SW480 (cell line): ENCODE measurements around the gene PCBP3.
"Not testable (repeated sequence)": the region's sequence is repeated elsewhere in the genome, so short reads cannot be mapped to it uniquely, and the experiment has no call there.

Experiments
- DNase-seq: peaks from one replicate; pipeline ENCODE4 v3.0.0-alpha.2; 2016; ENCODE audit warnings: low spot score

Gene PCBP3

DNA sequence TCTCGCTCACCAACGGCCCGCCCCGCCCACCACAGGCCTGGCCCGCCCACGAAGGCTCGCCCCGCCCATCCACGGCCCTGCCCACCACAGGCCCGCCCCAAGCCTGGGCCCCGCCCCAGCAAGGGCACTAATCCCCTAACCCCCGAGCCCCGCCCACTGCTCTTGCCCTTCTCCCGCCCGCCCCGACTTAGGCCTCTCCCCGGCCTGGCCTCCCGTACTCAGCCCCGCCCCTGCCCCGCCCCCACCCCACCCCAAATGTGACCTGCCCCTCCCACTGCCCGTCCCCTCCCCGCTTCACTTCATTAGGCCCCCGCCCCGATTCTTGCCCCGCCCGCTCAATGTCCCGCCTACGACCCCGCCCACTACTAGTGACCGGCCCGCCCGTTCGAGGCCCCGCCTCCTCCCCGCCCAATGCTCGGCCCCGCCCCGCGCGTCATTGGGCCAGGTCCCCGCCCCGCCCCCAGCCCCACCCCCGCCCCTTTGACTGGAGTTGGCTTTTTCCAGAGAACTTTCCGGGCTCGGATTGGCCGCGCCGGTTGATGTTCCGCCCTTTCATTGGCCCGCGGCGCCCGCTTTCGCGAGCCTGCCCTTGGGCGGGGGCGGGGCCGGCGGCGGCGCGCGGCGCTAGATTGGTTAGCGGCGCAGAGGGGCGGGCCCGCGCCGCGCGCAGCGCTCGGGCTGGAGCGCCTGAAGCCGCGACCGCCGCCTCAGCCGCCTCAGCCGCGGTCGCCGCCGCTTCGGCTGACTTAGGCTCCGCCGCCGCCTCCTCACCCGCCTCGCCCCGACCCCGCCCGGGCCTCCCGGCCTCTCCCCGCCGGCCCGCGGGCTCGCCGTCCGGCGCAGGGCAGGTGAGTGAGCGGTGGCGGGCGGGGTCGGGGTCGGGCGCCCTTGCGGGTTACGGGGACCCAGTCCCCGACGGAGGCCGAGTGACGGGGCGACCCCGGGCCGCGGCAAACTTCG lies at the start of gene PCBP3:
Gene PCBP3, plus strand, starts transcription at position 705 of the 960 bp plus-strand sequence. CDS start 206,361 bp downstream, outside the sequence.
- peak; percentile 97 for DNase-seq

DNA sequence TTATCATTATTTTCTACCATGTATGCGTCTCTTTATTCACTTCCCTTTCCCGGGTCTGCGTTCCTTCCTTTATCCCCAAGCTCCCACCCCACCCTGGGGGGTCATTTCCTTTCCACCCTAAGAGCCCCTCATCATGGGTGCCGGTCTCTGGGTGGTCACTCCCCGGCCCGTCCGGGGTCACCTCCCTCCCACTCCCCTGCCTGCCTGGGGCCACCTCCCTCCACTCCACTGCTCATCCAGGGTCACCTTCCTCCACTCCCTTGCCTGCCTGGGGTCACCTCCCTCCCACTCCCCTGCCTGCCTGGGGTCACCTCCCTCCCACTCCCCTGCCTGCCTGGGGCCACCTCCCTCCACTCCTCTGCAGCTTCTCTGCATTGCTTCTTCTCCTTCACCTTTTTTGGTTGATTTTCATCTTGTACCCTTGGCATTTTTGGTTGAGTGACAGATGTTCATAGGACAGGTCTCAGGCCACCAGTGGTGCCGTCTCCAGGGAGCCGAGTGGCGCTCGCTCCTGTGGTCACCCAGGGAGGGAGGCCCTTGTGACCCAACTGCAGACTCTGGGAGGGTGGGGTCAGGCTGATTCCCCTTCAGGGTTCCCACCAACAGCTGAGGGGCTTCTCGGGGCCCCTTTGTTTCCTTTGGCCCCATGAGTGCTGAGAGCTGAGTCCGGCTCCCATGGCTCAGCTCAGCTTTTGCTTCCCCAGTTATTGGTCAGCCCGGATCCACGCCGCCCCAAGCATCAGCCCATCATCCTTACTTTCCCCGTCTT lies 48.6 kb upstream of the PCBP3 start:
- DNase-seq, result no peak

- no peak for DNase-seq
These were observed 47.8 kb upstream of the PCBP3 start for GRCh38 chr21:45595574-45596295.

DNA sequence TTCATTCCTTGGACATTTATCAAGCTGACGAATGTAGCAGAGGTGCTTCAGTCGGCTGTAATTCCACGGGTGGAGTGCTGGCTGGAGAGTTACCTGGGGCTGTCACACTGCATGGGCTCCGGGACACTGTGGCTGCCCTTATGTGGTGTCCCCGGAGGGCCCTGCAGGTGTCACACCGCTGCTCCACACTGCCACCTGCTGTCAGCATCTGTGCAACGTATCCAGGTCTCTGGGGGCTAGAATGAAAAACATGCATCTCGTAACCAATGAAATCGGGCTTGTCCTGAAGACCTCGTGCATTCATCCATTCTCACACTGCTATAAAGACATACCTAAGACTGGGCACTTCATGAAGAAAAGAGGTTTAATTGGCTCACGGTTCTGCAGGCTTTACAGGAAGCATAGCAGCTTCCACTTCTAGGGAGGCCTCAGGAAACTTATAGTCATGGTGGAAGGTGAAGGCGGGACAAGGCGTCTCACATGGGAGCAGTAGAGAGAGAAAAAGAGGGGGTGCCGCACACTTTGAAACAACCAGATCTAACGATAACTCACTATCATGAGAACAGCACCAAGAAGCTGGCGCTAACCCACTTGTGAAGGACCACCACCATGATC lies 46.7 kb upstream of the PCBP3 start:
- DNase-seq, result peak; percentile 70

- no peak for DNase-seq
These were observed 45.4 kb upstream of the PCBP3 start for GRCh38 chr21:45598109-45598508.

DNA sequence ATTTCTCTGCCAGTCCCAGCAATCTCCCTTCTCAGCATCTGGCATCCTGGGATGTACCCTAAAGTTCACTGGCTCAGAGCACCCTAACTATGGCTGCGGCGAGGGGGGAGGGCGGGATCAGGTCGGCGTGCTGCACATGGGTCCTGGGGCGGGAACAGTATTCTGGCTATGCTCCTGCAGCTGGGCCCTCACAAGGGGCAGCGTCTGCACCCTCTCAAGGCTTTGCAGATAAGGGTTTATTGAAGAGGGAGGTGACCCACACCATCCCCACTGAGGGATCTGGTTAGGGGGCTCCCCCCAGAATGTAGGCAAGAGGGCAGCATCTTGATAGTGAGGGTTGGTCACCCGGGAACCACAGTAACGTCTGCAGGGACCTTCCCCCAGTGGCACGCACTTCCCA lies 44.9 kb upstream of the PCBP3 start:
- no peak for DNase-seq

DNA sequence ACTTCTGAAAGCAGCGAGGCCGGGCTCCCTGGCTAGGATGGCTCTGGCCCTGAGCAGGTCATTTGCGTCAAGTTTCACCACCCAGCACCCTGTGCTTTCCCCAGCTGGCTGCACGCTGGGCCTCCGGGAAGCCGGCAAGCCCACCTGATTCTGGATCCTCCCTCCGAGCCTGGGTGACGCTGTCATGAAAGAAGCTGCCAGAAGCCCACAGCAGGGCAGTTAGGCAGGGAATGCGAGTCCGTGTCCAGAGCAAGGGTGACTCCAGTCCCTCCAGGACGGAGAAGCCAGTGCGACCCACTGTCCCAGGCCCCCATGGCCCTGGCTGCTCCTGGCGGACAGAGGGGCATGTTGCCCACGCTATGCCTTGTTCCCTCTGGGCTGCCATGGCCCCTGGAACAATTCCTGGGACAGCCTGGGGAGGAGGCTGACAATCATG lies 44.4 kb upstream of the PCBP3 start:
- DNase-seq, result no peak

GRCh38 chr21:45600248-45600647 lies 43.3 kb upstream of the PCBP3 start:
- no peak for DNase-seq

DNA sequence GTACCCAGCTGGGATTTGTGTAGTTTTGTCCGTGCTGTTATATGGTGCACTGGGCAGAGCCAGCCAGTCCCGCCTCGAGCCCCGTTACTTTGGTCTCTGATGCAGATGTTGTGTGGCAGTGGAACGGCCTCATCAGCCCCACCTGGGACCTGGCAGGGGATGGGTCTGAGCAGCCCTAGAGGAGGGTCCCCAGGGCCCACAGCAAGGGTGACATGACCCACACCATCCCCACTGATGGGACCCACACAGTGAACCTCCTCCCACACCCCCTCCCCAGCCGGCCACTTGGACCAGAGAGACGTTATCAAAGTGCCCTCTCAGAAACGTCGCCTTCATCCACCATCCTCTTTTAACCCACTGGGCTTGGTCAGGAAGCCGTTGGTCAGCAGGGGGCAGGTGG lies 42.0 kb upstream of the PCBP3 start:
- DNase-seq, result no peak

GRCh38 chr21:45602106-45602505 lies 41.4 kb upstream of the PCBP3 start:
- no peak for DNase-seq

- DNase-seq, result no peak
These were observed 40.0 kb upstream of the PCBP3 start for GRCh38 chr21:45603481-45603880.

GRCh38 chr21:45604681-45605080 lies 38.8 kb upstream of the PCBP3 start:
- DNase-seq, result not testable (repeated sequence)

DNA sequence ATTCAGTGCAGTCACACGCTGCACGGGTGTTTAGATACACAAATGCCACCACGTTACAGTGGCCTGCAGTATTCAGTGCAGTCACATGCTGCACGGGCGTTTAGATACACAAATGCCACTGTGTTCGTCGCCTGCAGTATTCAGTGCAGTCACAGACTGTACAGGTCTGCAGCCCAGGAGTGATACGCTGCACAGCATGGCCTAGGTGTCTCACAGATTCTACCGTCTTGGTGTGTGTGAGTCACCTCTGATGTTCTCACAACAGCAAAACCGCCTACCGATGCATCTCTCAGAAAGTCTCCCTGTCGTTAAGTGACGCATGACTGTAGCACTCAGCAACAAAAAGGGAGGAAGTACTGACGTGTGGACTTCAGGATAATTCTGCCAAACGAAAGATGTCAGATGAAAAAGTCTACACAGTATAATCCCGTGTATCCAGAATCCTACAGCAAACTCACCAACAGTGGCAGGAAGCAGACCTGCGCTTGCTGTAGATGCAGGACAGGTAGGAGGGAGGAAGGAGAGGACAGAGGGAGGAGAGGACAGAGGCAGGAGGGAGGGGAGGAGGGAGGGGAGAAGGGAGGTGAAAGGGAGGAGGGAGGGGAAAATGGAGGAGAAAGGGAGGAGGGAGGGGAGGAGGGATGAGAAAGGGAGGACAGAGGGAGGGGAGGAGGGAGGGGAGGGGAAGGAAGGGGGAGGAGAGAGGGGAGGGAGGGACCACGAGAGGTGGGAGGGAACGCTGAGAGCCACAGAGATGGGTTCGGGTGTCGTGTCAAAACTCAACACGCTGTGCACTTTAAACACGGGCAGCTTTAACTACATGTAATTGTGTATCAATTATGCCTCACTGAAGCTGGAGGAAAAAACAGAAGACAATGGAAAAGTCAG lies 36.3 kb upstream of the PCBP3 start:
- peak; percentile 46 for DNase-seq

GRCh38 chr21:45607909-45608295 lies 35.6 kb upstream of the PCBP3 start:
- no peak for DNase-seq

DNA sequence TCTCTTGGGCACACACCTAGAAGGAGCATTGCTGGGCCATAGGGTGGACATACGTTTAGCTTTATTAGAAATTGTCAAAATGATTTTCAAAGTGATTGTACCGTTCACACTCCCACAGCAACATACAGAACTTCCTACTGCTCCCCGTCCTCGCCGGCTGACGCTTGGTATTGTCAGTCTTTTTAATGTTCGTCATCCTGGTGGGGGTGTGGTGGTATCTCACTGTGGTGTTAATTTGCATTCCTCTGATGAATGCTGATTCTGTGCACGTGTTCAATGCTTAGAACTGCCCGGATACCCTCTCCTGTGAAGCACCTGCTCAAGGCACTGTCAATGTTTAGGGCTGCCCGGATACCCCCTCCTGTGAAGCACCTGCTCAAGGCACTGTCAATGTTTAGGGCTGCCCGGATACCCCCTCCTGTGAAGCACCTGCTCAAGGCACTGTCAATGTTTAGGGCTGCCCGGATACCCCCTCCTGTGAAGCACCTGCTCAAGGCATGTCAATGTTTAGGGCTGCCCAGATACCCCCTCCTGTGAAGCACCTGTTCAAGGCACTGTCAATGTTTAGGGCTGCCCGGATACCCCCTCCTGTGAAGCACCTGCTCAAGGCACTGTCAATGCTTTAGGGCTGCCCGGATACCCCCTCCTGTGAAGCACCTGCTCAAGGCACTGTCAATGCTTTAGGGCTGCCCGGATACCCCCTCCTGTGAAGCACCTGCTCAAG lies 34.6 kb upstream of the PCBP3 start:
- DNase-seq, result peak; percentile 46

GRCh38 chr21:45609616-45610015 lies 33.9 kb upstream of the PCBP3 start:
- not testable (repeated sequence) for DNase-seq

DNA sequence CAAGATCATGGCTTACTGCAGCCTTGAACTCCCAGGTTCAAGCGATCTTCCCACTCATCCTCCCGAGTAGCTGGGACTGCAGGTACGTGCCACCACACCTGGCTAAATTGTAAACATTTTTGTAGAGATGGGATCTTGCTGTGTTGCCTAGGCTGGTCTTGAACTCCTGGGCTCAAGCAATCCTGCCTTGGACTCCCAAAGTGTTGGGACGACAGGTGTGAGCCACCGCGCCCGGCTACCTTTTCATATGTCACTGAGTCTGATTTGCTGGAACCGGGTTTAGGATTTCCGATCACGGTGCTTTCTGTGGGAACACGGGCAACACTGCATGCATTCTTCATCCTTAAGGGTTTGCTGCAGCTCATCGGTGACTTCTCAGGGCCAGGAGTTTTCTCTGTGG lies 32.2 kb upstream of the PCBP3 start:
- no peak for DNase-seq

DNA sequence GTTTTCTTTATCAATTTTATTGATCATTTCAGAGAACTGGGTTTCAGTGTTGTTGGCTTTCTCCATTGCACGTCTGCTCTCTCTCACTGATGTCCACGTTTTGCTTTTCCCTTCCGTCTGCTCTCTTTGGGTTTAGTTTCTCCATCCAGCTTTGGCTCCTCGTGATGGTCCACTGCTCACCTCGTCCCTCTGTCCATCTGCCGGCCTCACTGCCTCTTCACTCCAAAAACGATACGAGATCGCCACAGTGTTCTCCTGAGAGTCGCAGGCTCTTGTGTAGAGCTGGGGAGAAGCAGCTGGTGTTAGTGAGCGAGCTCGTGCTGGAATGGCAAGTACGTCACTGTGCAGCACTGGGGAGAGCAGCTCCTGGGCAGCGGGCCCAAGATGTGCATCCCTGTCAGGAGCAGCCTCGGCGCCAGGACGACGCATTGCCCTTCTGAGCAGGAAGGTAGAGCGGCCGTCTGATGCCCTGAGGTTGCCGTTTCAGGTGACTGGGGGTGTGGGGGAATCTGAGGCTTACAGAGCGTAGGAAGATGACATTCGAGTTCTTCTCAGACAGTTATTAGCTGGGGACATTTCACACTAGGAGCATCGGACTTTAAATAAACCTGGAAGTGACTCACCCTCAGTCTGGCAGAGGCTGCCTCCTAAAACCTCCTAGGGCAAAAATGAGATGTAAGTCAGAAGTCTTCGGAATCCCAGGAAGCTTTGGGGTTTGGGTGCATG lies 31.4 kb upstream of the PCBP3 start:
- DNase-seq, result no peak

DNA sequence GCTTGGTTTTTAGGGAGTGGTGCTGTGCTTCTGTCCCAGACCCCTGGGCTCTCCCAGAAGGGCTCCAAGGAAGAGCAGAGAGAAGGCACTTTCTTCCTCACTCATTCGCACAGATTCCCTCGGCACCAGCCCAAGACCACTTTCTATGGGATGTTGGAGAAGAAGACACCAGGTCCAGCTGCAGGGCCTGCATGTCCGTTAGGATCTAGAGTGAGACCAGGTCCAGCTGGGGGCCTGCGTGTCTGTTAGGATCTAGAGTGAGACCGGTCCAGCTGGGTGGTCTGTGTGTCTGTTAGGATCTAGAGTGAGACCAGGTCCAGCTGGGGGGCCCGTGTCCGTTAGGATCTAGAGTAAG lies 30.9 kb upstream of the PCBP3 start:
- DNase-seq, result not testable (repeated sequence)

DNA sequence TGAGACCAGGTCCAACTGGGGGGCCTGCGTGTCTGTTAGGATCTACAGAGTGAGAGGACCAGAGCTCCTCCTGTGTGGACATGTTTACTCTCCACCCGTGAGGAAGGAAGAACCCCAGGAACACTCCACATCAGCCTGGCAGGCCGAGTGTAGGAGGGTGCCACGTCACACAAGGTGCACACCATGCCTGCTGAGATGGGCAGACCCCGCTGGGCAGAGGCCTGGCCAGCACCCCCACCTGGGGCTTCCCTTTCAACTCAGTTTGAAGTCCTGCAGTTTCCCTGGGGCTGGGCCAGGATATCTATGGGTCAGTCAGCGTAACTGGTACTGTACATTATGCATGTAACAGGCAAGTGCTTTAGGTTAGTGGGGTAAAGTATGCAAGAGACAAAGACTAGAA lies 30.1 kb upstream of the PCBP3 start:
- no peak for DNase-seq
